ENCODE results near the gene WDR76. TPM values are rescaled to one million over a fixed set of nuclear protein-coding genes. Genes with fewer than 3 reads are reported as not detected.
A peak's percentile ranks its signal among the peaks of the same experiment; 100 is the strongest.

WDR76 gene
- total RNA-seq, 2 donors from 2014 or later: 6.2 to 6.9 TPM

GRCh38 chr15:43900996-43901395 lies 74.2 kb downstream of the WDR76 start:
- DNase-seq (no peak), ATAC-seq (no peak)
- Histone ChIP-seq H3K4me1 (peaks cover 4% of the 10 kb centered on the region), H3K9me3 (no peaks in the 10 kb centered on the region), H3K27ac (no peak overlapping the region), H3K27me3 (no peaks in the 10 kb centered on the region), H3K4me3 (no peak overlapping the region), H3K36me3 (replicated peaks in 1 of 2; ENCODE audit: insufficient read depth in 1 of 2, low read depth in 2 of 2) (no peaks in the 10 kb centered on the region)
- 94% methylated on average over 1 of the region's 1 CpG; no CpG with 5 or more reads in 1 of the 2 donors for WGBS, 2 donors
- intact Hi-C loops (cut with DNase I): no loop called here
- TF ChIP-seq, protein P1, sequence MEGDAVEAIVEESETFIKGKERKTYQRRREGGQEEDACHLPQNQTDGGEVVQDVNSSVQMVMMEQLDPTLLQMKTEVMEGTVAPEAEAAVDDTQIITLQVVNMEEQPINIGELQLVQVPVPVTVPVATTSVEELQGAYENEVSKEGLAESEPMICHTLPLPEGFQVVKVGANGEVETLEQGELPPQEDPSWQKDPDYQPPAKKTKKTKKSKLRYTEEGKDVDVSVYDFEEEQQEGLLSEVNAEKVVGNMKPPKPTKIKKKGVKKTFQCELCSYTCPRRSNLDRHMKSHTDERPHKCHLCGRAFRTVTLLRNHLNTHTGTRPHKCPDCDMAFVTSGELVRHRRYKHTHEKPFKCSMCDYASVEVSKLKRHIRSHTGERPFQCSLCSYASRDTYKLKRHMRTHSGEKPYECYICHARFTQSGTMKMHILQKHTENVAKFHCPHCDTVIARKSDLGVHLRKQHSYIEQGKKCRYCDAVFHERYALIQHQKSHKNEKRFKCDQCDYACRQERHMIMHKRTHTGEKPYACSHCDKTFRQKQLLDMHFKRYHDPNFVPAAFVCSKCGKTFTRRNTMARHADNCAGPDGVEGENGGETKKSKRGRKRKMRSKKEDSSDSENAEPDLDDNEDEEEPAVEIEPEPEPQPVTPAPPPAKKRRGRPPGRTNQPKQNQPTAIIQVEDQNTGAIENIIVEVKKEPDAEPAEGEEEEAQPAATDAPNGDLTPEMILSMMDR (IDR thresholded peaks at IDR 0.05): no peak
- no peak for TF ChIP-seq POLR2A (IDR thresholded peaks at IDR 0.05)

GRCh38 chr15:43901495-43901894 lies 74.7 kb downstream of the WDR76 start:
- no peaks in the 10 kb centered on the region for H3K9me3 ChIP-seq
- intact Hi-C loops (cut with DNase I): no loop called here
- TF ChIP-seq, protein P1 (IDR thresholded peaks at IDR 0.05): no peak
- no peak for TF ChIP-seq POLR2A (IDR thresholded peaks at IDR 0.05)
- no peaks in the 10 kb centered on the region for H3K4me1 ChIP-seq
- H3K4me3 ChIP-seq: no peak overlapping the region
- H3K27ac ChIP-seq: no peak overlapping the region
- WGBS, 2 donors: 87 to 90% methylated on average over 10 of the region's 10 CpGs
- H3K27me3 ChIP-seq: no peaks in the 10 kb centered on the region
- H3K36me3 ChIP-seq (replicated peaks in 1 of 2; ENCODE audit: insufficient read depth in 1 of 2, low read depth in 2 of 2): no peaks in the 10 kb centered on the region
- ATAC-seq (no peak), DNase-seq (no peak)

DNA sequence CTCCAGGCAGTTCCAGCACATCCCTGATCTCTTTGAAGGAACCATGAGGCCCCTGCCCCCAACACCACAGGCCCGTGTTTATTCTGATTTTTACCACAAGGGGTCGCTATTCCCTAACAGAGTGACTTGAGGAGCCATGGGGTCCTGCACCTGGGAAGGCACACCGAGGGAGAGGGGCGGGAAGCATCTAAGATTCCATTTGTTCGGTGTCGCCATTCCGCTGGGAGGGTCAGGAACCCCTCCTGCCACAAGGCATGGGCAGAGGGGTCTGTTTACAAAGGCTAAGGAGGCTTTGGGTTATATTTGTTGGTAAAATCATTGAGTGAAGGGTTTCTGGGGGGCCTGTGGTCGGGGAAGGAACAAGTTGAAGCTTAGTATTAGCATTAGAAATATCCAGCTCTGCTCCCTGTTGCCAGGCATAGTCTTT lies 77.1 kb downstream of the WDR76 start:
- Histone ChIP-seq H3K27ac (no peak overlapping the region), H3K4me3 (no peak overlapping the region), H3K4me1 (no peaks in the 10 kb centered on the region), H3K27me3 (no peaks in the 10 kb centered on the region), H3K36me3 (replicated peaks in 1 of 2; ENCODE audit: insufficient read depth in 1 of 2, low read depth in 2 of 2) (no peaks in the 10 kb centered on the region), H3K9me3 (no peaks in the 10 kb centered on the region)
- DNase-seq (peak; percentile 36 to 57 (median 46)), ATAC-seq (no peak)
- WGBS, 2 donors: 14 to 19% methylated on average over 8 of the region's 8 CpGs
- intact Hi-C loops (cut with DNase I): no loop called here
- TF ChIP-seq, protein P1 (IDR thresholded peaks at IDR 0.05): peak; percentile 52 to 82 (median 70)
- TF ChIP-seq POLR2A (IDR thresholded peaks at IDR 0.05): no peak

DNA sequence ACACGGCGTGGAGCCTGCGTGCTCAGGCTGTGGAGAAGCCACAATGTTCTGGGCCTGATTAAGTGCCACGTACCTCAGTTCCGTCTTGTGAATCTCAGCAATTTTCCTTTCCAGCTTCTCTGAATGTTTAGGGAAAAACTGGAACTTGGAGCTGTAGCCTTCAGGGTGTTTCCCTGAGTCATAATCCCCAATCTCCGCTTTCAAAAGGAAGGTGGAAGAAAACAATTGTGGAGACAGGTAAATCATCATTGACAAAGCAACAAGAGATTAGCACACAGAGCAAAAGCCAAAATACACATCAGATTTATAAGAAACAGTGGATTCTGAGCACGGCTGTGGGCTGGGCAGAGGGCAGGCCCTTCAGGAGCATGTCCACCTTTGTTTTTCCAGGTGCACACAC lies 79.0 kb downstream of the WDR76 start:
- H3K4me1 ChIP-seq: no peaks in the 10 kb centered on the region
- TF ChIP-seq, protein P1 (IDR thresholded peaks at IDR 0.05): no peak
- TF ChIP-seq POLR2A (IDR thresholded peaks at IDR 0.05): no peak
- no peaks in the 10 kb centered on the region for H3K27me3 ChIP-seq
- intact Hi-C loops (cut with DNase I): no loop called here
- no peak overlapping the region for H3K27ac ChIP-seq
- H3K36me3 ChIP-seq (replicated peaks in 1 of 2; ENCODE audit: insufficient read depth in 1 of 2, low read depth in 2 of 2): no peaks in the 10 kb centered on the region
- no peak for ATAC-seq
- DNase-seq: no peak
- H3K9me3 ChIP-seq: no peaks in the 10 kb centered on the region
- no peak overlapping the region for H3K4me3 ChIP-seq
- 85 to 91% methylated on average over 7 of the region's 7 CpGs for WGBS, 2 donors

DNA sequence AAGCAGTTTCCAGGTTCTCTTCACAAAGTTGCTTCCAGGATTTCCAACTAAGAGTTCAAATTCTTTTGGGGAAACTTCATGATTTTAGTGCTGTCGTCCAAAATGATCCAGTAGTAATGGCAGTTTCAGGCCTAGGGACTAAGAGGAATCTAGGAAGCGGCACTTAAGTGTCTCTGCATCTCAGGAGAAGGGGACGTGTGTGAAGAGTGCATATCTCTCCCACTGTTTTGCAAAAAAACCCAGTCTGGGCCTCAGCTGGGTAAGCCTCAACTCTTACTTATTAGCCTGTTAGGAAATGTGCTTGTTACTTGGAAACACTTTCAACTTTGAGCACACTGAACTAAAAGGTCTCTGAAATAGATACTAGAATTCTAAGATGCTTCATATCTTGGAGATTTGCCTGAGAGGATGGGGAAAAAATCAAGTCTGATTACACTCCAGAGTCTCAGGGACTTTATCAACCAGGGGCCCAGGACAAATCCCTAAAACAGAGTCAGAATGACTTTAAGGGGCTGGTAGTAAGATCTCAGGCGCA lies 81.8 kb downstream of the WDR76 start:
- no peaks in the 10 kb centered on the region for H3K27me3 ChIP-seq
- H3K36me3 ChIP-seq (replicated peaks in 1 of 2; ENCODE audit: insufficient read depth in 1 of 2, low read depth in 2 of 2): no peaks in the 10 kb centered on the region
- ATAC-seq (no peak), DNase-seq (no peak)
- WGBS, 2 donors: 78 to 92% methylated on average over 4 of the region's 4 CpGs
- no peak overlapping the region for H3K27ac ChIP-seq
- no peaks in the 10 kb centered on the region for H3K4me1 ChIP-seq
- TF ChIP-seq, protein P1 (IDR thresholded peaks at IDR 0.05): no peak
- TF ChIP-seq POLR2A (IDR thresholded peaks at IDR 0.05): no peak
- intact Hi-C loops (cut with DNase I): no loop called here
- H3K9me3 ChIP-seq: no peaks in the 10 kb centered on the region
- no peak overlapping the region for H3K4me3 ChIP-seq
